Astrocyte (in vitro differentiated cells and primary cell): ENCODE measurements around the gene DPP8.

Experiments
- CTCF ChIP-seq: IDR thresholded peaks from 2 replicates; pipeline ENCODE4 v1.5.1; 2011; ENCODE audit warnings: low read depth, mild to moderate bottlenecking, inconsistent platforms, low read length, moderate library complexity; ENCODE audit not compliant: insufficient read depth
- EZH2 ChIP-seq: IDR thresholded peaks from 2 replicates; pipeline ENCODE4 v1.6.1; 2012; ENCODE audit warnings: mild to moderate bottlenecking, low read length, inconsistent platforms; ENCODE audit not compliant: insufficient read depth

GRCh38 chr15:65394280-65394789 is 123.2 kb downstream of the DPP8 start:
- no peak for TF ChIP-seq CTCF
- no peak for TF ChIP-seq EZH2
